Lung (tissue), 12 donors: ENCODE measurements around the gene MESD. TPM values are rescaled to one million over a fixed set of nuclear protein-coding genes. Genes with fewer than 3 reads are reported as not detected.

Source experiments
- ATAC-seq: fragments of 200-7000 bp; cut with Tn5 transposase; one replicate; pipeline ENCODE4 v1.9.1; 2020; ENCODE audit warnings: moderate number of reproducible peaks; ENCODE audit not compliant: insufficient read depth, low FRiP score
- DNase-seq, 3 donors: peaks; one replicate each; pipeline ENCODE4 v3.0.0-alpha.2; 2013 to 2017
- H3K27ac ChIP-seq, 2 donors: one replicate each; pipeline ENCODE4 v1.5.1; 2013; ENCODE audit warnings: mild to moderate bottlenecking in 2 of 2, moderate library complexity in 2 of 2, control low read depth in 1 of 2, inconsistent platforms in 1 of 2, low read depth in 1 of 2, low read length in 1 of 2
- H3K27me3 ChIP-seq, 3 donors: one replicate each; pipeline ENCODE4 v1.5.1; 2013; ENCODE audit warnings: low read length in 2 of 3; ENCODE audit not compliant: control insufficient read depth in 3 of 3, insufficient read depth in 3 of 3
- H3K36me3 ChIP-seq, 4 donors: one replicate each; pipeline ENCODE4 v1.5.1; 2013; ENCODE audit warnings: low read length in 4 of 4, mild to moderate bottlenecking in 1 of 4, moderate library complexity in 1 of 4; ENCODE audit not compliant: control insufficient read depth in 4 of 4, insufficient read depth in 4 of 4
- H3K4me1 ChIP-seq, 5 donors: one replicate each; pipeline ENCODE4 v1.5.1; 2013; ENCODE audit warnings: low read length in 5 of 5, mild to moderate bottlenecking in 2 of 5, moderate library complexity in 1 of 5; ENCODE audit not compliant: control insufficient read depth in 5 of 5, insufficient read depth in 5 of 5
- H3K4me3 ChIP-seq: one replicate; pipeline ENCODE4 v1.5.1; 2013; ENCODE audit warnings: mild to moderate bottlenecking, control low read depth, moderate library complexity
- H3K9ac ChIP-seq, 2 donors: one replicate each; pipeline ENCODE4 v1.5.1; 2013; ENCODE audit warnings: low read length in 2 of 2, control low read depth in 1 of 2; ENCODE audit not compliant: insufficient read depth in 1 of 2
- H3K9me3 ChIP-seq, 4 donors: one replicate each; pipeline ENCODE4 v1.5.1; 2013; ENCODE audit warnings: low read length in 3 of 4, mild to moderate bottlenecking in 1 of 4, moderate library complexity in 1 of 4; ENCODE audit not compliant: control insufficient read depth in 4 of 4, insufficient read depth in 3 of 4
- CTCF ChIP-seq: IDR thresholded peaks from 2 replicates; pipeline ENCODE4 v1.5.1; 2012; ENCODE audit warnings: mild to moderate bottlenecking; ENCODE audit errors: control extremely low read depth, extremely low read depth
- WGBS, 2 donors: extraction: QIAGEN DNeasy Blood & Tissue Kit; methylation state at CpG; one replicate each; pipeline ENCODE4 v1.1.7; 2013; 5-methylcytosine and 5-hydroxymethylcytosine counted together
- polyA plus RNA-seq, 2 donors: library from polyadenylated mRNA; stranded (reverse); fragments of 200-250 nt; gene quantifications; one replicate each; pipeline ENCODE4 v1.2.1, GENCODE V29; 2013
- total RNA-seq, 2 donors: library from RNA; depleted of rRNA in 1 of 2; stranded (reverse); fragments of >200 nt in 1 of 2; gene quantifications; one replicate each; pipeline ENCODE4 v1.2.1, GENCODE V29; 2014 to 2021
- donor health status: control.
- donor health status: control.
- donor health status: Bipolar disorder and iron deficiency.
- donor health status: healthy.
- donor health status: DM: yes; HTN: yes; CAD: no.

MESD gene
- total and polyA plus RNA-seq, 4 donors: 15.3 to 26.4 (median 21.9) TPM

DNA sequence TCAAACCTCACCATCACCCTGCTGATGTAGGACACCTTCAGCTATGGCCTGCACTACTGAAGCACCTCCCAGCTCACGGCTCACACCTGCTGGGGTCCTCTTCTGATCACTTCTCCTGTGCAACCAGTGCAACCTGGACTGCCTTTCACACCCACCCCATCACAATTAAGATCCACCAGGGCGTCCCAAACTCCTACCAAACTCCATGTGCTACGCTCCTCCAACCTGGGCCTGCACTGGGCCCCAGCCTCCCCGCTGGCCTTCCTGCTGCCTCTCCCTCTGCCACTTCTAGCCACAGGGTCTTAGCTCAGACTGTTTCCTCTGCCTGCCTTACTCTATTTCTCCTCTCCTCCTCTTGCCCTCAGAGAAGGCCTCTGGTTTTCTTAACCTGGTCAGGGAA is 12.8 kb downstream of the MESD start:
- Histone ChIP-seq H3K36me3 (peaks cover 6 to 24% (median 17%) of the 10 kb centered on the region in 4 donors), H3K27me3 (no peaks in the 10 kb centered on the region), H3K4me1 (no peaks in the 10 kb centered on the region), H3K9me3 (no peaks in the 10 kb centered on the region), H3K9ac (no peak overlapping the region), H3K27ac (no peak overlapping the region), H3K4me3 (no peak overlapping the region)
- no peak for TF ChIP-seq CTCF
- ATAC-seq (no peak), DNase-seq (no peak)
- WGBS, 2 donors: 92 to 100% methylated on average over 4 of the region's 4 CpGs

GRCh38 chr15:80974914-80975313 is 14.7 kb downstream of the MESD start:
- 95 to 96% methylated on average over 4 of the region's 4 CpGs for WGBS, 2 donors
- Histone ChIP-seq H3K36me3 (peaks cover 6 to 23% (median 19%) of the 10 kb centered on the region in 4 donors), H3K9me3 (no peaks in the 10 kb centered on the region), H3K4me1 (no peaks in the 10 kb centered on the region), H3K27me3 (no peaks in the 10 kb centered on the region), H3K4me3 (no peak overlapping the region), H3K9ac (no peak overlapping the region), H3K27ac (no peak overlapping the region)
- DNase-seq: no peak
- no peak for TF ChIP-seq CTCF
- ATAC-seq: no peak

DNA sequence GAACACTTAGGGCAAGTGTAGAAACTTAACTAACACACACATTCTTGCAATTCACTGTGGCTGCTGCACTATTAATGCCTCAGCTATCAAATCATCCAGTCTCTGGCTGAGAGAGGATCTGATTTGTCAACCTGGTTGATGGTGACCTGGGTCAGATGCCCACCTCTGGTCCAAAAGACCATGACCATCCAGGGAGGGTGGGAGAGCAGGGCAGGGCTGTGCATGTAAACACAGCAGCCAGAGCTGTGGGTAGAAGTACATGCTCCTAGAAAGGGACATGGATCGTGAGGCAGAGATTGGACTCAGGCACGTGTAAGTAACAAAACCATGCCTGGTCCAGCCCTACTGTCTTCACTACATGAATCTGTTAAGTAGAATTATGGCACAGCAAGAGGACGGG is 17.3 kb downstream of the MESD start:
- DNase-seq (no peak), ATAC-seq (no peak)
- Histone ChIP-seq H3K4me1 (peaks cover 0 to 4% (median 0%) of the 10 kb centered on the region in 5 donors), H3K4me3 (no peak overlapping the region), H3K27ac (no peak overlapping the region), H3K36me3 (peaks cover 0 to 25% (median 13%) of the 10 kb centered on the region in 4 donors), H3K9me3 (no peaks in the 10 kb centered on the region), H3K9ac (no peak overlapping the region), H3K27me3 (no peaks in the 10 kb centered on the region)
- TF ChIP-seq CTCF: no peak
- WGBS, 2 donors: 92 to 97% methylated on average over 3 of the region's 3 CpGs

DNA sequence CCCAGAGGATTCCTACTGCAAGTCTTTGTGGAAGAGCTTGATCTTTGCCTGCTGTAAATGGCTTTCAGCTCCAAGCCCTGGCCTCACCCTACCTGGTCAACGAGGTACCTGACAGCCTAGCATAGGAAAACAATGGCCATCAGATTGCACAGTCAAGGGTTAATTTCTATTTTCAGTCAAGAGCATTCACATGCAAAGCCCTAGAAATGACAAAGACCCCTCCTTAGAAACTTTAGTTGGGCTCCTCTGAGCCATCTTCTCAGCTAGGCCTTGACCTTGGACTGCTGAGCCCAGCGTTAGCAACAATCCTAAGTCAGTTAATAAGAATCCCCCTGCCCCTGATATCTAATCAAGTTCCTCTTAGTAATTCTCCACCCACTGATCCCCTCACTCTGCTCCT is 18.5 kb downstream of the MESD start:
- no peak for TF ChIP-seq CTCF
- peaks cover 0 to 23% (median 12%) of the 10 kb centered on the region in 4 donors for H3K36me3 ChIP-seq
- no peak for DNase-seq
- no peak for ATAC-seq
- H3K4me3 ChIP-seq: no peak overlapping the region
- H3K9ac ChIP-seq: no peak overlapping the region
- no peaks in the 10 kb centered on the region for H3K9me3 ChIP-seq
- WGBS, 2 donors: 86 to 93% methylated on average over 2 of the region's 2 CpGs
- no peaks in the 10 kb centered on the region for H3K27me3 ChIP-seq
- peaks cover 0 to 4% (median 0%) of the 10 kb centered on the region in 5 donors for H3K4me1 ChIP-seq
- no peak overlapping the region for H3K27ac ChIP-seq
